Caco-2 (cell line): ENCODE measurements around the gene GPR157. TPM values are rescaled to one million over a fixed set of nuclear protein-coding genes. Genes with fewer than 3 reads are reported as not detected.

Source experiments
- BruUV-seq: library from RNA; stranded (reverse); fragments of 400-500 nt; replicated peaks from 2 replicates; lab custom pipeline; 2021; lab: Mats Ljungman, UMichigan
- CTCF ChIA-PET: fragments of 300-600 bp; sonication (Branson Sonifier 250); formaldehyde crosslinking; loops from one replicate; lab custom pipeline; 2022; ENCODE audit warnings: antibody characterized with exemption; lab: Charles Lee
- POLR2A ChIA-PET: fragments of 300-600 bp; sonication (Branson Sonifier 250); formaldehyde crosslinking; loops from one replicate; lab custom pipeline; 2022; ENCODE audit warnings: antibody characterized with exemption; lab: Charles Lee
- DNase-seq, 2 experiments: peaks; one replicate each; pipeline versions ENCODE4 v3.0.0 to v3.0.0-alpha.2; 2020 to 2022
- H3K27me3 ChIP-seq: replicated peaks from 2 replicates; pipeline ENCODE4 v1.6.0; 2011; ENCODE audit warnings: low read length; ENCODE audit not compliant: control insufficient read depth, insufficient read depth
- H3K36me3 ChIP-seq: 2 replicates; pipeline ENCODE4 v1.5.1; 2011; ENCODE audit warnings: low read length; ENCODE audit not compliant: control insufficient read depth, insufficient read depth
- H3K4me1 ChIP-seq: fragments of 250-450 bp; sonication (Bioruptor Pico); 2 replicates; pipeline ENCODE4 v1.5.1; 2020; ENCODE audit warnings: mild to moderate bottlenecking
- H3K4me3 ChIP-seq: 2 replicates; pipeline ENCODE4 v1.5.1; 2011; ENCODE audit warnings: low read depth, mild to moderate bottlenecking, control low read depth, low read length
- H3K9me3 ChIP-seq: fragments of 250-450 bp; sonication (Bioruptor Pico); 2 replicates; pipeline ENCODE4 v1.5.1; 2020; ENCODE audit warnings: mild to moderate bottlenecking, moderate library complexity
- H3K27ac Mint-ChIP-seq: one replicate; pipeline ENCODE4 v1.8.0; 2022; ENCODE audit warnings: mixed read lengths; ENCODE audit not compliant: unreplicated experiment
- H3K27me3 Mint-ChIP-seq: one replicate; pipeline ENCODE4 v1.8.0; 2022; ENCODE audit warnings: mixed read lengths; ENCODE audit not compliant: insufficient read depth, unreplicated experiment
- H3K36me3 Mint-ChIP-seq: one replicate; pipeline ENCODE4 v1.8.0; 2022; ENCODE audit warnings: mild to moderate bottlenecking, mixed read lengths; ENCODE audit not compliant: insufficient read depth, unreplicated experiment
- H3K4me1 Mint-ChIP-seq: one replicate; pipeline ENCODE4 v1.8.0; 2022; ENCODE audit warnings: low read depth, mixed read lengths; ENCODE audit not compliant: unreplicated experiment
- H3K4me3 Mint-ChIP-seq: one replicate; pipeline ENCODE4 v1.8.0; 2022; ENCODE audit warnings: mild to moderate bottlenecking, moderate library complexity, mixed read lengths; ENCODE audit not compliant: unreplicated experiment
- H3K9me3 Mint-ChIP-seq: one replicate; pipeline ENCODE4 v1.8.0; 2022; ENCODE audit warnings: mixed read lengths; ENCODE audit not compliant: unreplicated experiment
- intact Hi-C: fragments of 100-400 bp; cut with micrococcal nuclease; formaldehyde crosslinking; loops from one replicate; pipeline ENCODE4 v1.10.0; 2022; ENCODE audit not compliant: unreplicated experiment
- total RNA-seq: library from RNA; stranded (reverse); gene quantifications from 2 replicates; pipeline ENCODE4 v1.2.3, GENCODE V29; 2022
- TF ChIP-seq, protein P1 (sequence below), 2 experiments: fragments of 200-600 bp in 1 of 2; IDR thresholded peaks; 1 replicate in 1 of 2; 2 replicates in 1 of 2; pipeline versions ENCODE4 v1.5.1 to v1.8.0; 2011 to 2022; ENCODE audit warnings: antibody characterized with exemption in 1 of 2, control low read depth in 1 of 2, inconsistent platforms in 1 of 2, low read depth in 1 of 2, low read length in 1 of 2, mild to moderate bottlenecking in 1 of 2, moderate library complexity in 1 of 2; ENCODE audit not compliant: insufficient read depth in 1 of 2, severe bottlenecking in 1 of 2, unreplicated experiment in 1 of 2

The GPR157 gene
- total RNA-seq, 1 experiment from 2014 or later, result 17.2 TPM

DNA sequence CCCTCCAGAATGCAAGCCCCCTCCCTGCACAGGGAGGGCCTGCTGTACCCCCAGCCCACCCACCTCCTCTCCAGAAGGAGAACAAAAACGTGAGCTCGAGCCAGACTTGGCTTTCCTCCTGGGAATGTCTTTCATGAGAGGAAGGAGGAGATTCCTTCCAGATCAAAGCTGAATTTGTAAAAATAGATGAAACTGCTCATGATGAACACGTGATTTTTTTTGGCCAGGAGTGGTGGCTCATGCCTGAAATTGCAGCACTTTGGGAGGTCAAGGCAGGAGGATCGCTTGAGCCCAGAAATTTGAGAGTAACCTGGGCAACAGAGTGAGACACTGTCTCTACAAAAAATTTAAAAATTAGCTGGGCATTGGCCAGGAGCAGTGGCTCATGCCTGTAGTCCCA is 21.8 kb downstream of the GPR157 start:
- intact Hi-C loops, result no loop called here
- no TSS peak for BruUV-seq
- POLR2A ChIA-PET, result no interaction called here
- Mint-ChIP-seq H3K27ac (no peak overlapping the region), H3K4me1 (no peaks in the 10 kb centered on the region), H3K4me3 (no peak overlapping the region), H3K27me3 (no peaks in the 10 kb centered on the region), H3K36me3 (no peaks in the 10 kb centered on the region), H3K9me3 (no peaks in the 10 kb centered on the region)
- CTCF ChIA-PET, result no interaction called here
- H3K27me3 ChIP-seq, result no peaks in the 10 kb centered on the region
- peaks cover 17% of the 10 kb centered on the region for H3K4me1 ChIP-seq
- TF ChIP-seq, protein P1, sequence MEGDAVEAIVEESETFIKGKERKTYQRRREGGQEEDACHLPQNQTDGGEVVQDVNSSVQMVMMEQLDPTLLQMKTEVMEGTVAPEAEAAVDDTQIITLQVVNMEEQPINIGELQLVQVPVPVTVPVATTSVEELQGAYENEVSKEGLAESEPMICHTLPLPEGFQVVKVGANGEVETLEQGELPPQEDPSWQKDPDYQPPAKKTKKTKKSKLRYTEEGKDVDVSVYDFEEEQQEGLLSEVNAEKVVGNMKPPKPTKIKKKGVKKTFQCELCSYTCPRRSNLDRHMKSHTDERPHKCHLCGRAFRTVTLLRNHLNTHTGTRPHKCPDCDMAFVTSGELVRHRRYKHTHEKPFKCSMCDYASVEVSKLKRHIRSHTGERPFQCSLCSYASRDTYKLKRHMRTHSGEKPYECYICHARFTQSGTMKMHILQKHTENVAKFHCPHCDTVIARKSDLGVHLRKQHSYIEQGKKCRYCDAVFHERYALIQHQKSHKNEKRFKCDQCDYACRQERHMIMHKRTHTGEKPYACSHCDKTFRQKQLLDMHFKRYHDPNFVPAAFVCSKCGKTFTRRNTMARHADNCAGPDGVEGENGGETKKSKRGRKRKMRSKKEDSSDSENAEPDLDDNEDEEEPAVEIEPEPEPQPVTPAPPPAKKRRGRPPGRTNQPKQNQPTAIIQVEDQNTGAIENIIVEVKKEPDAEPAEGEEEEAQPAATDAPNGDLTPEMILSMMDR (IDR thresholded peaks at IDR 0.05; ENCODE audit: insufficient read depth in 1 of 2, low read depth in 1 of 2, low read length in 1 of 2, severe bottlenecking in 1 of 2, unreplicated experiment in 1 of 2), result no peak
- H3K4me3 ChIP-seq, result no peak overlapping the region
- no peaks in the 10 kb centered on the region for H3K9me3 ChIP-seq
- no peak for DNase-seq
- H3K36me3 ChIP-seq, result peaks cover 4% of the 10 kb centered on the region; the same call in 1 of the 2 replicates

DNA sequence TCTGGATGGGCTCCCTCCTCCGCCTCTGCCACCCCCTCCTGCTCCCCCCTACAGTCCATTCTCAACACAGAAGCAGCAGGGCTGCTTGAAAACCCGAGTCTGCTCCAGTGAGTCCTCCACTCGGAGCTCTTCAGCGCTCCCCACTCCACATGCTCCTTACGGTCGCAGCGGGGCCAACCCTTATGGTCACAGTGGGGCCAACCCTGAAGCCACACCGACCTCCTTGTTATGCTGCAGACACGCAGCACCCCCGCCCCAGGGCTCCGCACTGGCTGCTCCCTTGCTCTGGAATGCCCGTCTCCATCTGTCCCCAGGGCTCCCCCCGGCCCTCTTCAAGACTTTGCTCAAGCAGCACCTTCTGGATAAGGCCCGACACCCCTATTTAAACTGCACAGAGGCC is 22.6 kb downstream of the GPR157 start:
- Mint-ChIP-seq H3K9me3 (no peaks in the 10 kb centered on the region), H3K4me3 (no peak overlapping the region), H3K4me1 (no peaks in the 10 kb centered on the region), H3K27ac (no peak overlapping the region), H3K27me3 (no peaks in the 10 kb centered on the region), H3K36me3 (no peaks in the 10 kb centered on the region)
- TF ChIP-seq, protein P1 (IDR thresholded peaks at IDR 0.05; ENCODE audit: insufficient read depth in 1 of 2, low read depth in 1 of 2, low read length in 1 of 2, severe bottlenecking in 1 of 2, unreplicated experiment in 1 of 2), result no peak
- POLR2A ChIA-PET, result no interaction called here
- no peak for DNase-seq
- no peaks in the 10 kb centered on the region for H3K27me3 ChIP-seq
- no TSS peak for BruUV-seq
- H3K4me3 ChIP-seq, result no peak overlapping the region
- peaks cover 12% of the 10 kb centered on the region for H3K4me1 ChIP-seq
- H3K9me3 ChIP-seq, result no peaks in the 10 kb centered on the region
- peaks cover 3% of the 10 kb centered on the region; the same call in 1 of the 2 replicates for H3K36me3 ChIP-seq
- CTCF ChIA-PET, result no interaction called here
- intact Hi-C loops, result no loop called here

DNA sequence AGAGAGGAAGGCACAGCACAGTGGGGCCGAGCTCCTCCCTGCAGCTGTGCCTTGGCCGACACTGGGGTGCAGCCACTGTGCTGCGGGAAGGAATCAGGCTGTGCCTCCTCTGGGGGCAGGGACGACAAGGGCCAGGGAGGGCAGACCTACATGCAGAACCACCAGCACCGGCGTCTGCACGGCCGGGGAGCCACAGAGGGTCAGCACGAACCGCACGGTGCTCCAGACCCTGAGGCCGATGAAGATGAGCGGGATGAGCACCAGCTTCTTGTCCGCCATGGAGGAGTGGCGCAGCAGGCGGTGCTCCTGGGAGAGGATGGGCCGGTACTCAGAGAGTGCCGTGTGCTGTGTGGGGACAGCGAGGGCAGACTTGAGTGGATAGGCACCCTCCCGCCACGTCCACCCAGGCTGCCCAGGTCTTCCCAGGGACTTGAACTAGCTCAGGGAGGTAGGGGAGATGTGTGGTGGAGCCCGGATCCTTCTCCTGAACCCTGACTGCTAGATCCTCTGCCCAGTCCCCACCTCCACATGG is 23.5 kb downstream of the GPR157 start:
- H3K9me3 ChIP-seq, result no peaks in the 10 kb centered on the region
- no peak overlapping the region for H3K27ac Mint-ChIP-seq
- CTCF ChIA-PET, result no interaction called here
- no peaks in the 10 kb centered on the region for H3K36me3 ChIP-seq
- H3K36me3 Mint-ChIP-seq, result no peaks in the 10 kb centered on the region
- peaks cover 5% of the 10 kb centered on the region for H3K4me1 ChIP-seq
- no peaks in the 10 kb centered on the region for H3K27me3 Mint-ChIP-seq
- intact Hi-C loops, result no loop called here
- no peak overlapping the region for H3K4me3 Mint-ChIP-seq
- H3K27me3 ChIP-seq, result no peaks in the 10 kb centered on the region
- no peak for DNase-seq
- BruUV-seq, result no TSS peak
- TF ChIP-seq, protein P1 (IDR thresholded peaks at IDR 0.05; ENCODE audit: insufficient read depth in 1 of 2, low read depth in 1 of 2, low read length in 1 of 2, severe bottlenecking in 1 of 2, unreplicated experiment in 1 of 2), result no peak
- no peak overlapping the region for H3K4me3 ChIP-seq
- no peaks in the 10 kb centered on the region for H3K9me3 Mint-ChIP-seq
- H3K4me1 Mint-ChIP-seq, result no peaks in the 10 kb centered on the region
- POLR2A ChIA-PET, result no interaction called here
